GM13977 (cell line): ENCODE data around the gene KCNMA1.

Experiments
- DNase-seq: peaks from one replicate; pipeline ENCODE4 v3.0.0; 2012; ENCODE audit warnings: low spot score
- in situ Hi-C: fragments of 300-500 bp; cut with MboI; formaldehyde crosslinking; loops from one replicate; pipeline ENCODE4 v1.12.0; 2022; ENCODE audit warnings: low sequenced_read_pairs, low pct_unique_long_range_greater_than_20kb, mixed read lengths, inconsistent platforms; ENCODE audit not compliant: unreplicated experiment
- TF ChIP-seq, protein P1 (sequence below): IDR thresholded peaks from 2 replicates; pipeline ENCODE4 v1.5.1; 2012; ENCODE audit warnings: mild to moderate bottlenecking, control low read depth; ENCODE audit not compliant: insufficient read depth; ENCODE audit errors: extremely low read depth, missing control alignments

The KCNMA1 gene

DNA sequence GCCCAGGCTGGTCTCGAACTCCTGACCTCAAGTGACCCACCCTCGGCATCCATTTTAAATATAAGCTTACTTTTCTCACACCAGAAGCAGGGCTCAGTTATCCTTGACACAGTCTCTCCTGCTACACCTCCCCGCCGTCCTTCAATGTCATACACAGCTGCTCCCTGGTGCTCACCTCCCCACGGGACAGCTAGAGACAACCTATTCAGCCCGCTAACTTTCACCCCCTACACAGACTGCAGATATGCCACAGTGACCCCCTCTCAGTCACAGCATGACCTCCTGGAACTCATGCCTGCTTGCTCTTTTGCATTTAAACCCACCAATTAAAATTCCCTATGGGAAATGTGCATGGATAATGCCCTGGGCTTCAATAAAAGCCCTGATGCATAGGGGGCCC is 44.2 kb upstream of the KCNMA1 start:
- in situ Hi-C loops = no loop called here
- DNase-seq = no peak
- TF ChIP-seq, protein P1, sequence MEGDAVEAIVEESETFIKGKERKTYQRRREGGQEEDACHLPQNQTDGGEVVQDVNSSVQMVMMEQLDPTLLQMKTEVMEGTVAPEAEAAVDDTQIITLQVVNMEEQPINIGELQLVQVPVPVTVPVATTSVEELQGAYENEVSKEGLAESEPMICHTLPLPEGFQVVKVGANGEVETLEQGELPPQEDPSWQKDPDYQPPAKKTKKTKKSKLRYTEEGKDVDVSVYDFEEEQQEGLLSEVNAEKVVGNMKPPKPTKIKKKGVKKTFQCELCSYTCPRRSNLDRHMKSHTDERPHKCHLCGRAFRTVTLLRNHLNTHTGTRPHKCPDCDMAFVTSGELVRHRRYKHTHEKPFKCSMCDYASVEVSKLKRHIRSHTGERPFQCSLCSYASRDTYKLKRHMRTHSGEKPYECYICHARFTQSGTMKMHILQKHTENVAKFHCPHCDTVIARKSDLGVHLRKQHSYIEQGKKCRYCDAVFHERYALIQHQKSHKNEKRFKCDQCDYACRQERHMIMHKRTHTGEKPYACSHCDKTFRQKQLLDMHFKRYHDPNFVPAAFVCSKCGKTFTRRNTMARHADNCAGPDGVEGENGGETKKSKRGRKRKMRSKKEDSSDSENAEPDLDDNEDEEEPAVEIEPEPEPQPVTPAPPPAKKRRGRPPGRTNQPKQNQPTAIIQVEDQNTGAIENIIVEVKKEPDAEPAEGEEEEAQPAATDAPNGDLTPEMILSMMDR = no peak

DNA sequence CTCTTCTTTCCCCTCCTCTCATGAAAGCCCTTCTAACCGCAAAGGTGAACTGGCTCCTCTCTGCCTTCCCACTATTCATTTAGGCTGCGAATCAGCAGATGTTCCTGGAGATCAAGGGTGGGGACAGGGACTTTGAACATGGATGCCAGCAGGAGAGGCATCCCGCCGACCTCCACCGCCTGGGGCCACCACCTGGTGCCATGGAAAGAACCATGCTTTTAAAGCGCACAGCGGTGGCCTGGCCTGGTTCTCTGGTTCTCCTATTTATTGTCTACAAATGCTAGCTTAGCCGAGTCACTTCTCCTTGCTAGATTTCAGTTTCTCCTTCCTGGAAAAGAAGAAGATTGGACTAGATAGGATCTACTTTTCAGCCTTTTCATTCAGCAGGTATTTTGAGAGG is 43.2 kb upstream of the KCNMA1 start:
- no peak for DNase-seq
- TF ChIP-seq, protein P1 = no peak
- in situ Hi-C loops = no loop called here

DNA sequence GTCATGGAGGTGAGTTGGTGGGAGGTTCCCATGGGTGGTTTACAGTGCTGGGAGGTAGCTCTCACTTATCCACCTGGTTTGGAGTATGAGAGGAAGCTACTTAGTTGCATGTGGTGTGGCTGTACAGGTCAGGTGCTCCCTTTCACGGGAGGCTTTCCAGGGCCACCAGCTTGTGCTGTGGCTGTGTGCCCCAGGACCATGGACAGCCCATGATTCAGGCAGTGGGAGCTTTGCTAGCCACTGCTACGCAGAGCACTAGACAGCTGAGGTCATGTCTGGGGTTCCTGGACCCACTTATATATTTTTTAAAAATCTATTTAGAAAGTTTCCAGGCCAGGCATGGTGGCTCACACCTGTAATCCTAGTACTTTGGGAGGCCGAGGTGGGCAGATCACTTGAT is 42.5 kb upstream of the KCNMA1 start:
- DNase-seq = no peak
- in situ Hi-C loops = no loop called here
- TF ChIP-seq, protein P1 = no peak

DNA sequence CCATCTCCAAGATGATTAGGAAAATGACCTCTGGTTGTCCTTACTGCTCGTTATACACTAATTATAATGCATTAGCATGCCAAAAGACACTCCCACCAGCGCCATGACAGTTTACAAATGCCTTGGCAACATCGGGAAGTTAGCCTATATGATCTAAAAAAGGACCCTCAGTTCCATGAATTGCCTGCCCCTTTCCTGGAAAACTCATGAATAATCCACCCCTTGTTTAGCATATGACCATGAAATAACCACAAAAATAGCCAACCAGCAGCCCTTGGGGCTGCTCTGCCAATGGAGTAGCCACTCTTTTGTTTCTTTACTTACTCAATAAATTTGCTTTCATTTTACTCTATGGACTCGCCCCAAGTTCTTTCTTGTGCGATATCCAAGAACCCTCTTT is 41.6 kb upstream of the KCNMA1 start:
- TF ChIP-seq, protein P1 = no peak
- no peak for DNase-seq
- in situ Hi-C loops = no loop called here

DNA sequence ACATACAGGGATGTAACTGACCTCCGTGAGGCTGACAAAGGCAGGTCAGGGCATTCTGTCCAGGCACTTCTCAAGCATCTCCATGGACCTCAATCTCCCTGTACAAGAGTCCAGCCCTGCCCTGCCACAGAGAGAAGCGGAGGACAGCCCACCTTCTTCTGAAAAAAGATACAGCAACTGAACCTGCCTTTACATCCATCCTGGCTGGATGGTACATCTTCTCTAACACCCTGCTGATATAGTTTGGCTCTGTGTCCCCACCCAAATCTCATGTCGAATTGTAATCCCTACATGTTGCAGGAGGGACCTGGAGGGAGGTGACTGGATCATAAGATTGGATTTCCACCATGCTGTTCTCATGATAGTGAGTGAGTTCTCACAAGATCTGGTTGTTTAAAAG is 40.5 kb upstream of the KCNMA1 start:
- TF ChIP-seq, protein P1 = no peak
- no peak for DNase-seq
- in situ Hi-C loops = no loop called here

DNA sequence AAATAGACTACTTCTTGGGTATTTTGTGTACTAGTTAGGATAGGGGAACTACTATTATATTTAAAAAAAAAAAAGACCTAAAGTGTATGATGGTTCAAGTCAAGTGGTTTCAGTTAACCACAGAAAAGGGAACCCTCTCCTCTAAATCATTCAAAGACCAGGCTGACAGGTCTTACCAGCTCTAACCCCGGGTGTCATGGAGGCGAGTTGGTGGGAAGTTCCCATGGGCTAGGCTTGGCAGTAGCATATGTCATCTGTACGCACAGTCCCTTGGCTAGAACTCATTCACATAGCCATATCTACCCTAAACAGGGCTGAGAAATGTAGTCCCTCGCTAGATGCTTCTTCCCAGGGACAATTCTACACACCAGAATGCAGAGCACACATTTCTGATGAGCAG is 37.7 kb upstream of the KCNMA1 start:
- in situ Hi-C loops = no loop called here
- TF ChIP-seq, protein P1 = no peak

More for the DNA sequence above, 37.7 kb upstream of the KCNMA1 start:
- no peak for DNase-seq
